HL-60/S4 (cell line): Measurements from ENCODE around the gene IL1RAPL1.

Source experiments
- in situ Hi-C: fragments of 300-500 bp; cut with MboI; formaldehyde crosslinking; loops from 2 replicates; pipeline ENCODE4 v1.14.3; 2022; ENCODE audit warnings: low sequenced_read_pairs

Gene IL1RAPL1

GRCh38 chrX:29488919-29489318 is 901.7 kb downstream of the IL1RAPL1 start:
- in situ Hi-C loops, result no loop called here

GRCh38 chrX:29490606-29491005 is 903.4 kb downstream of the IL1RAPL1 start:
- in situ Hi-C loops, result no loop called here

GRCh38 chrX:29491659-29492058 is 904.4 kb downstream of the IL1RAPL1 start:
- in situ Hi-C loops, result no loop called here

GRCh38 chrX:29496636-29497180 is 909.5 kb downstream of the IL1RAPL1 start:
- in situ Hi-C loops, result no loop called here

GRCh38 chrX:29506729-29507128 is 919.5 kb downstream of the IL1RAPL1 start:
- in situ Hi-C loops, result no loop called here

- in situ Hi-C loops, result no loop called here
These were observed 930.9 kb downstream of the IL1RAPL1 start for GRCh38 chrX:29518100-29518499.

- in situ Hi-C loops, result no loop called here
These were observed 941.0 kb downstream of the IL1RAPL1 start for GRCh38 chrX:29528281-29528680.

- in situ Hi-C loops, result no loop called here
These were observed 943.3 kb downstream of the IL1RAPL1 start for GRCh38 chrX:29530501-29530900.

GRCh38 chrX:29531336-29531735 is 944.1 kb downstream of the IL1RAPL1 start:
- in situ Hi-C loops, result no loop called here

- in situ Hi-C loops, result no loop called here
These were observed 948.2 kb downstream of the IL1RAPL1 start for GRCh38 chrX:29535212-29536162.

- in situ Hi-C loops, result no loop called here
These were observed 953.8 kb downstream of the IL1RAPL1 start for GRCh38 chrX:29541038-29541437.

GRCh38 chrX:29542152-29542551 is 954.9 kb downstream of the IL1RAPL1 start:
- in situ Hi-C loops, result no loop called here

GRCh38 chrX:29545878-29546277 is 958.6 kb downstream of the IL1RAPL1 start:
- in situ Hi-C loops, result no loop called here

- in situ Hi-C loops, result no loop called here
These were observed 960.6 kb downstream of the IL1RAPL1 start for GRCh38 chrX:29547877-29548276.

GRCh38 chrX:29553542-29553941 is 966.3 kb downstream of the IL1RAPL1 start:
- in situ Hi-C loops, result no loop called here

- in situ Hi-C loops, result no loop called here
These were observed 968.3 kb downstream of the IL1RAPL1 start for GRCh38 chrX:29555465-29556091.

GRCh38 chrX:29560065-29560464 is 972.8 kb downstream of the IL1RAPL1 start:
- in situ Hi-C loops, result no loop called here

GRCh38 chrX:29561417-29561816 is 974.2 kb downstream of the IL1RAPL1 start:
- in situ Hi-C loops, result no loop called here

GRCh38 chrX:29580560-29580959 is 993.3 kb downstream of the IL1RAPL1 start:
- in situ Hi-C loops, result no loop called here

- in situ Hi-C loops, result no loop called here
These were observed 994.0 kb downstream of the IL1RAPL1 start for GRCh38 chrX:29581223-29581622.

- in situ Hi-C loops, result no loop called here
These were observed 999.9 kb downstream of the IL1RAPL1 start for GRCh38 chrX:29587107-29587506.

GRCh38 chrX:29590921-29591320 is 1003.7 kb downstream of the IL1RAPL1 start:
- in situ Hi-C loops, result no loop called here
